Neuronal stem cell (in vitro differentiated cells): ENCODE measurements around the gene C13orf46.

Source experiments
- DNase-seq: peaks from one replicate; pipeline ENCODE4 v3.0.0-alpha.2; 2013; ENCODE audit warnings: low spot score
- H2AFZ ChIP-seq: one replicate; pipeline ENCODE4 v1.6.1; 2013; ENCODE audit warnings: mild to moderate bottlenecking, low read length, inconsistent platforms
- H2AK5ac ChIP-seq: 2 replicates; pipeline ENCODE4 v1.6.1; 2013; ENCODE audit warnings: low read depth, mild to moderate bottlenecking, inconsistent platforms, low read length, moderate library complexity, mixed read lengths
- H2BK120ac ChIP-seq: 2 replicates; pipeline ENCODE4 v1.6.1; 2013; ENCODE audit warnings: low read depth, mild to moderate bottlenecking, inconsistent platforms, low read length, moderate library complexity, mixed read lengths
- H2BK12ac ChIP-seq: one replicate; pipeline ENCODE4 v1.6.1; 2013; ENCODE audit warnings: low read length, inconsistent platforms
- H2BK15ac ChIP-seq: 2 replicates; pipeline ENCODE4 v1.6.1; 2013; ENCODE audit warnings: mild to moderate bottlenecking, low read length, inconsistent platforms, mixed read lengths
- H2BK5ac ChIP-seq: one replicate; pipeline ENCODE4 v1.6.1; 2013; ENCODE audit warnings: inconsistent platforms, mild to moderate bottlenecking, low read length, moderate library complexity
- H3K14ac ChIP-seq: one replicate; pipeline ENCODE4 v1.6.1; 2013; ENCODE audit warnings: low read length, inconsistent platforms
- H3K18ac ChIP-seq: 2 replicates; pipeline ENCODE4 v1.6.1; 2013; ENCODE audit warnings: low read length, inconsistent platforms
- H3K23ac ChIP-seq: 2 replicates; pipeline ENCODE4 v1.6.1; 2013; ENCODE audit warnings: low read depth, mild to moderate bottlenecking, mixed read lengths, low read length, inconsistent platforms; ENCODE audit not compliant: poor library complexity
- H3K27ac ChIP-seq: replicated peaks from 3 replicates; pipeline ENCODE4 v1.5.1; 2013; ENCODE audit warnings: low read length, inconsistent platforms
- H3K27me3 ChIP-seq, 3 experiments: 2 replicates each; pipeline ENCODE4 v1.6.1; 2013; ENCODE audit warnings: low read length in 3 of 3, mild to moderate bottlenecking in 2 of 3, inconsistent platforms in 1 of 3, low read depth in 1 of 3, mixed read lengths in 1 of 3, moderate library complexity in 1 of 3; ENCODE audit not compliant: control insufficient read depth in 3 of 3, insufficient read depth in 3 of 3
- H3K36me3 ChIP-seq, 2 donors: replicated peaks in 1 of 2; 2 replicates each; pipeline ENCODE4 v1.6.1; 2013; ENCODE audit warnings: low read length in 2 of 2; ENCODE audit not compliant: control insufficient read depth in 2 of 2, insufficient read depth in 2 of 2
- H3K4ac ChIP-seq: 2 replicates; pipeline ENCODE4 v1.6.1; 2013; ENCODE audit warnings: inconsistent platforms, mild to moderate bottlenecking, low read length, moderate library complexity
- H3K4me1 ChIP-seq, 2 donors: 1 replicate in 1 of 2; 2 replicates in 1 of 2; pipeline ENCODE4 v1.6.1; 2013; ENCODE audit warnings: low read length in 2 of 2, low read depth in 1 of 2; ENCODE audit not compliant: control insufficient read depth in 2 of 2, insufficient read depth in 1 of 2
- H3K4me2 ChIP-seq: one replicate; pipeline ENCODE4 v1.6.1; 2013; ENCODE audit warnings: mild to moderate bottlenecking, low read length, inconsistent platforms; ENCODE audit not compliant: insufficient read depth, poor library complexity, severe bottlenecking
- H3K4me3 ChIP-seq, 2 donors: 2 replicates each; pipeline ENCODE4 v1.5.1; 2013; ENCODE audit warnings: low read length in 2 of 2, mild to moderate bottlenecking in 2 of 2, inconsistent platforms in 1 of 2, moderate library complexity in 1 of 2
- H3K79me1 ChIP-seq: one replicate; pipeline ENCODE4 v1.6.1; 2013; ENCODE audit warnings: low read depth, mild to moderate bottlenecking, inconsistent platforms, low read length, moderate library complexity
- H3K9ac ChIP-seq: one replicate; pipeline ENCODE4 v1.6.1; 2013; ENCODE audit warnings: mild to moderate bottlenecking, low read depth, low read length, inconsistent platforms; ENCODE audit not compliant: poor library complexity
- H3K9me3 ChIP-seq, 2 donors: replicated peaks in 1 of 2; 2 replicates each; pipeline versions ENCODE3 to v1.6.1; 2013; ENCODE audit warnings: low read length in 2 of 2, mild to moderate bottlenecking in 2 of 2, inconsistent platforms in 1 of 2, low read depth in 1 of 2, mixed read lengths in 1 of 2, moderate library complexity in 1 of 2; ENCODE audit not compliant: control insufficient read depth in 2 of 2, insufficient read depth in 1 of 2
- H4K8ac ChIP-seq: one replicate; pipeline ENCODE4 v1.6.1; 2013; ENCODE audit warnings: low read depth, mild to moderate bottlenecking, inconsistent platforms, low read length, moderate library complexity
- H4K91ac ChIP-seq: one replicate; pipeline ENCODE4 v1.6.1; 2013; ENCODE audit warnings: low read length, low read depth, mild to moderate bottlenecking, inconsistent platforms; ENCODE audit not compliant: poor library complexity
- WGBS, 2 donors: extraction: QIAGEN DNeasy Blood & Tissue Kit; methylation state at CpG; one replicate each; pipeline ENCODE4 v1.1.7; 2013; ENCODE audit warnings: missing lambda C conversion rate in 2 of 2, mixed read lengths in 1 of 2; ENCODE audit not compliant: insufficient read length in 2 of 2, insufficient replicate concordance in 1 of 2; ENCODE audit errors: extremely low coverage in 2 of 2; 5-methylcytosine and 5-hydroxymethylcytosine counted together

C13orf46 gene

GRCh38 chr13:113952151-113952982, 21.5 kb downstream of the C13orf46 start:
- Histone ChIP-seq H3K9ac (peak overlapping the region; percentile 63), H2BK15ac (peak overlapping the region; percentile 26), H2BK120ac (no peak overlapping the region), H3K27me3 (no peaks in the 10 kb centered on the region), H3K9me3 (peaks cover 4 to 5% of the 10 kb centered on the region in 2 donors), H3K27ac (no peak overlapping the region), H3K79me1 (no peaks in the 10 kb centered on the region), H2BK5ac (no peak overlapping the region), H3K23ac (peak overlapping the region; percentile 89), H2AFZ (no peak overlapping the region), H2AK5ac (peak overlapping the region; percentile 94), H3K4me3 (no peak overlapping the region), H3K18ac (peak overlapping the region; percentile 87), H3K36me3 (no peaks in the 10 kb centered on the region), H3K4me1 (no peaks in the 10 kb centered on the region), H4K8ac (no peak overlapping the region), H3K4me2 (no peak overlapping the region), H3K14ac (peak overlapping the region; percentile 75), H2BK12ac (no peak overlapping the region), H4K91ac (no peak overlapping the region), H3K4ac (no peak overlapping the region)
- no CpG with 5 or more reads among the region's 42 CpGs for WGBS, 2 donors
- no peak for DNase-seq

- Histone ChIP-seq H4K91ac (no peak overlapping the region), H3K4me3 (no peak overlapping the region), H3K9me3 (peaks cover 2 to 5% of the 10 kb centered on the region in 2 donors), H3K27ac (no peak overlapping the region), H3K36me3 (no peaks in the 10 kb centered on the region), H4K8ac (peak overlapping the region; percentile 43), H2BK15ac (no peak overlapping the region), H3K4ac (no peak overlapping the region), H2BK5ac (peak overlapping the region; percentile 53), H3K9ac (no peak overlapping the region), H3K23ac (peak overlapping the region; percentile 43), H2BK12ac (peak overlapping the region; percentile 73), H3K14ac (peak overlapping the region; percentile 21), H2BK120ac (no peak overlapping the region), H3K18ac (peak overlapping the region; percentile 83), H3K4me1 (no peaks in the 10 kb centered on the region), H2AFZ (no peak overlapping the region), H3K4me2 (no peak overlapping the region), H3K79me1 (no peaks in the 10 kb centered on the region), H3K27me3 (no peaks in the 10 kb centered on the region), H2AK5ac (peak overlapping the region; percentile 37)
- DNase-seq: peak; percentile 43
- no CpG with 5 or more reads among the region's 42 CpGs for WGBS, 2 donors
Observed at GRCh38 chr13:113951246-113951999, 22.5 kb downstream of the C13orf46 start.

GRCh38 chr13:113950451-113951245, 23.2 kb downstream of the C13orf46 start:
- Histone ChIP-seq H3K4ac (no peak overlapping the region), H2BK12ac (peak overlapping the region; percentile 41), H3K79me1 (peaks cover 3% of the 10 kb centered on the region), H2AK5ac (peak overlapping the region; percentile 94), H3K9me3 (peaks cover 0 to under 1% of the 10 kb centered on the region in 2 donors), H2AFZ (no peak overlapping the region), H2BK15ac (peak overlapping the region; percentile 67), H3K14ac (peak overlapping the region; percentile 82), H3K18ac (peak overlapping the region; percentile 83), H3K27me3 (no peaks in the 10 kb centered on the region), H2BK5ac (peak overlapping the region; percentile 5), H3K4me2 (no peak overlapping the region), H3K23ac (no peak overlapping the region), H4K8ac (no peak overlapping the region), H4K91ac (no peak overlapping the region), H3K36me3 (no peaks in the 10 kb centered on the region), H3K4me3 (no peak overlapping the region), H3K4me1 (no peaks in the 10 kb centered on the region), H2BK120ac (no peak overlapping the region), H3K9ac (peak overlapping the region; percentile 60), H3K27ac (no peak overlapping the region)
- DNase-seq: no peak
- WGBS, 2 donors: no CpG with 5 or more reads among the region's 24 CpGs
